Stimulated activated CD4-positive, alpha-beta T cell treated with anti-CD3 and anti-CD28 coated beads, Interleukin-12 subunit alpha, Interleukin-12 subunit beta, amount 100 ng/mL, for 24 hours (primary cell): ENCODE measurements around the gene NFIA.
"Not testable (repeated sequence)": the region's sequence is repeated elsewhere in the genome, so short reads cannot be mapped to it uniquely, and the experiment has no call there.

Experiments
- DNase-seq, 2 experiments: peaks; one replicate each; pipeline ENCODE4 v3.0.0-alpha.2; 2020; ENCODE audit warnings: low read depth in 2 of 2

The NFIA gene

GRCh38 chr1:61271412-61271789 lies 189.0 kb downstream of the NFIA start:
- peak in 1 of 2 experiments; percentile 1 for DNase-seq

- no peak for DNase-seq
Measured at GRCh38 chr1:61273167-61273705, 190.9 kb downstream of the NFIA start.

- no peak for DNase-seq
Measured at GRCh38 chr1:61273861-61274260, 191.5 kb downstream of the NFIA start.

GRCh38 chr1:61274939-61275338 lies 192.6 kb downstream of the NFIA start:
- no peak for DNase-seq

- DNase-seq = no peak
Measured at GRCh38 chr1:61276246-61276645, 193.9 kb downstream of the NFIA start.

- no peak for DNase-seq
Measured at GRCh38 chr1:61277121-61277690, 194.8 kb downstream of the NFIA start.

- not testable (repeated sequence) for DNase-seq
Measured at GRCh38 chr1:61278503-61278902, 196.1 kb downstream of the NFIA start.

GRCh38 chr1:61278966-61279365 lies 196.6 kb downstream of the NFIA start:
- DNase-seq = no peak

GRCh38 chr1:61279570-61279969 lies 197.2 kb downstream of the NFIA start:
- no peak for DNase-seq

- DNase-seq = no peak
Measured at GRCh38 chr1:61280452-61280851, 198.1 kb downstream of the NFIA start.

GRCh38 chr1:61282387-61282786 lies 200.0 kb downstream of the NFIA start:
- no peak for DNase-seq

- no peak for DNase-seq
Measured at GRCh38 chr1:61284248-61284854, 202.0 kb downstream of the NFIA start.

- DNase-seq = no peak
Measured at GRCh38 chr1:61284936-61285335, 202.6 kb downstream of the NFIA start.

- DNase-seq = no peak
Measured at GRCh38 chr1:61285371-61285885, 203.1 kb downstream of the NFIA start.

- DNase-seq = no peak
Measured at GRCh38 chr1:61287014-61287413, 204.7 kb downstream of the NFIA start.

GRCh38 chr1:61287734-61288133 lies 205.4 kb downstream of the NFIA start:
- no peak for DNase-seq

GRCh38 chr1:61289232-61290098 lies 207.1 kb downstream of the NFIA start:
- no peak for DNase-seq

GRCh38 chr1:61290525-61290924 lies 208.2 kb downstream of the NFIA start:
- no peak for DNase-seq

- no peak for DNase-seq
Measured at GRCh38 chr1:61293197-61293596, 210.8 kb downstream of the NFIA start.

GRCh38 chr1:61293986-61294504 lies 211.7 kb downstream of the NFIA start:
- no peak for DNase-seq

GRCh38 chr1:61294930-61295329 lies 212.6 kb downstream of the NFIA start:
- no peak for DNase-seq

GRCh38 chr1:61295818-61296537 lies 213.6 kb downstream of the NFIA start:
- DNase-seq = no peak
